PFSK-1 (cell line): ENCODE results near the gene POLR2C.

ENCODE experiments used
- POLR2AphosphoS5 ChIP-seq: IDR thresholded peaks from 2 replicates; pipeline ENCODE4 v1.6.1; 2012; ENCODE audit warnings: low read depth, mild to moderate bottlenecking, control low read depth, low read length, moderate library complexity
- REST ChIP-seq, 2 experiments: IDR thresholded peaks; 2 replicates each; pipeline versions ENCODE4 v1.6.1 to v1.8.0; 2011 to 2012; ENCODE audit warnings: low read depth in 2 of 2, low read length in 2 of 2, control low read depth in 1 of 2, inconsistent platforms in 1 of 2, mild to moderate bottlenecking in 1 of 2, moderate library complexity in 1 of 2; ENCODE audit not compliant: insufficient read depth in 1 of 2
- SIN3A ChIP-seq: IDR thresholded peaks from 2 replicates; pipeline ENCODE4 v1.6.1; 2012; ENCODE audit warnings: mild to moderate bottlenecking, low read length, moderate library complexity, borderline replicate concordance; ENCODE audit not compliant: insufficient read depth
- TAF1 ChIP-seq: IDR thresholded peaks from 2 replicates; pipeline ENCODE4 v1.6.1; 2012; ENCODE audit warnings: low read length, control low read depth, borderline replicate concordance; ENCODE audit not compliant: insufficient read depth

DNA sequence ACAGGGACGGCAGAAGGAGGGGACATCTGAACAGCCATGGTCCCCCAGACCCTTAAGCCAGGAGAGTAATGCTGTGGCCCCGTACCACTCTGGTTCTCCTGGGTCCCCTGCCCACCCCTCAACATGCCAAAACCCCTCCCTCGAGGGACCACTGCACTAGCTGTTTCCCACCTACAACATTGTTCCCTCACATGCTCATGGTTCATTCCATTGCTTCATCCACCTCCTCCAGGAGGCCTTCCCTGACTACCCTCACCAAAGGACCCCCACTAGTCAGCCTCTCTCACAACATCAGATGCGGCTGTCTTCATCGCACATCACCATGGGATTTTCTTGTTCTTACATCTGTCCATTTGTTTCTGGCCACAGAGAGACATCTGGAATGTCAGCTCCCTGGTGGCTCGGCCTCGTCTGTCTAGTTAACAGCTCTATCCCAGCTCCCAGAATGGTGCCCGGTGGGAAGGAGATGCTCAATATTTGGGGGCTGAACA is 22.1 kb downstream of the POLR2C start:
- no peak for TF ChIP-seq POLR2AphosphoS5
- TF ChIP-seq TAF1 = no peak
- no peak for TF ChIP-seq SIN3A
- TF ChIP-seq REST (IDR thresholded peaks at IDR 0.05; ENCODE audit: insufficient read depth in 1 of 2, low read depth in 2 of 2, low read length in 2 of 2) = no peak
